Thoracic aorta (tissue), 2 donors: Measurements from ENCODE around the gene MTMR11. TPM values are rescaled to one million over a fixed set of nuclear protein-coding genes. Genes with fewer than 3 reads are reported as not detected.

Experiments
- ATAC-seq: fragments of 150-250 bp; one replicate; pipeline ENCODE4 v1.8.0; 2017; ENCODE audit warnings: low read depth; ENCODE audit not compliant: insufficient number of reproducible peaks, low FRiP score
- DNase-seq: peaks from one replicate; pipeline ENCODE4 v3.0.0-alpha.2; 2020; ENCODE audit warnings: low spot score
- H3K27ac ChIP-seq, 2 donors: fragments of 200-600 bp; sonication (generic); 1 replicate in 1 of 2; 2 replicates in 1 of 2; pipeline ENCODE4 v1.5.1; 2016; ENCODE audit warnings: mild to moderate bottlenecking in 2 of 2, moderate library complexity in 2 of 2
- H3K27me3 ChIP-seq: fragments of 200-600 bp; sonication (generic); replicated peaks from 2 replicates; pipeline ENCODE4 v1.6.0; 2016; ENCODE audit warnings: mild to moderate bottlenecking; ENCODE audit not compliant: insufficient read depth
- H3K36me3 ChIP-seq: fragments of 200-600 bp; sonication (generic); one replicate; pipeline ENCODE4 v1.5.1; 2016
- H3K4me1 ChIP-seq, 2 donors: fragments of 200-600 bp; sonication (generic); 1 replicate in 1 of 2; 2 replicates in 1 of 2; pipeline versions ENCODE4 v1.5.1 to v1.6.0; 2016; ENCODE audit warnings: low read depth in 2 of 2, mild to moderate bottlenecking in 1 of 2; ENCODE audit not compliant: control insufficient read depth in 1 of 2
- H3K4me3 ChIP-seq: fragments of 200-600 bp; sonication (generic); 2 replicates; pipeline ENCODE4 v1.5.1; 2016; ENCODE audit warnings: mild to moderate bottlenecking
- H3K9me3 ChIP-seq: fragments of 200-600 bp; sonication (generic); 2 replicates; pipeline ENCODE4 v1.5.1; 2016
- CTCF ChIP-seq: fragments of 200-600 bp; sonication (generic); IDR thresholded peaks from one replicate; pipeline ENCODE4 v1.5.1; 2019; ENCODE audit warnings: antibody characterized with exemption
- total RNA-seq, 2 donors: library from RNA; depleted of rRNA; stranded (reverse); fragments of >200 nt; gene quantifications; one replicate each; pipeline versions ENCODE4 v1.1.0 to v1.2.3, GENCODE V29; 2016

The MTMR11 gene
- total RNA-seq, 2 donors from 2014 or later = 50.8 to 53.7 TPM

- H3K36me3 ChIP-seq = no peaks in the 10 kb centered on the region
- ATAC-seq (peak; percentile 87), DNase-seq (peak; percentile 75)
- no peaks in the 10 kb centered on the region for H3K27me3 ChIP-seq
- peaks cover 5 to 10% of the 10 kb centered on the region in 2 donors for H3K4me1 ChIP-seq
- peak within 1 kb of the TSS; percentile 84 to 89 for H3K27ac ChIP-seq
- TF ChIP-seq CTCF = no peak
- H3K4me3 ChIP-seq = peak within 1 kb of the TSS; percentile 75
- H3K9me3 ChIP-seq = no peaks in the 10 kb centered on the region
Observed at GRCh38 chr1:149899460-149900284, 37.0 kb downstream of the MTMR11 start, which contains the start of gene BOLA1. Gene BOLA1, plus strand, starts transcription at chr1:149899568. Its CDS starts 492 bp downstream, at chr1:149900060.

- Histone ChIP-seq H3K27me3 (no peaks in the 10 kb centered on the region), H3K4me1 (peaks cover 5 to 10% of the 10 kb centered on the region in 2 donors), H3K4me3 (no peak overlapping the region), H3K36me3 (no peaks in the 10 kb centered on the region), H3K27ac (no peak overlapping the region), H3K9me3 (no peaks in the 10 kb centered on the region)
- no peak for DNase-seq
- TF ChIP-seq CTCF = no peak
- ATAC-seq = no peak
Observed at GRCh38 chr1:149896575-149896974, 40.1 kb downstream of the MTMR11 start.

DNA sequence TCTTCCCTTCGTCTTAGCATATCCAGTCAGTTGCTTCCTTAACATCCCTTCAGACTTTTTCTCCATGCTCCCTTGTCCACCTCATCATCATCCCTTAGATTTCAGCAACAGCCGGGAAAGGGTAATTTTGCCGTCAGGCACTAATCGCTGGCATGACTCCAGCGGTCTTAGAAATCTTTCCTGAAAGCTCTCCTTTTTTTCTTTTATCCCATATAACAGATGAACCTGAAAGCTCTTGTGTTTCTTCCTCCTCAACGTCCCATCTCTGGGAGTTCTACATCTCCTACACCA is 47.7 kb downstream of the MTMR11 start:
- Histone ChIP-seq H3K4me1 (peaks cover 6 to 12% of the 10 kb centered on the region in 2 donors), H3K27ac (peak overlapping the region; percentile 88 to 100), H3K4me3 (peak overlapping the region; percentile 76), H3K9me3 (no peaks in the 10 kb centered on the region), H3K36me3 (no peaks in the 10 kb centered on the region), H3K27me3 (no peaks in the 10 kb centered on the region)
- no peak for TF ChIP-seq CTCF
- DNase-seq = no peak
- ATAC-seq = no peak

DNA sequence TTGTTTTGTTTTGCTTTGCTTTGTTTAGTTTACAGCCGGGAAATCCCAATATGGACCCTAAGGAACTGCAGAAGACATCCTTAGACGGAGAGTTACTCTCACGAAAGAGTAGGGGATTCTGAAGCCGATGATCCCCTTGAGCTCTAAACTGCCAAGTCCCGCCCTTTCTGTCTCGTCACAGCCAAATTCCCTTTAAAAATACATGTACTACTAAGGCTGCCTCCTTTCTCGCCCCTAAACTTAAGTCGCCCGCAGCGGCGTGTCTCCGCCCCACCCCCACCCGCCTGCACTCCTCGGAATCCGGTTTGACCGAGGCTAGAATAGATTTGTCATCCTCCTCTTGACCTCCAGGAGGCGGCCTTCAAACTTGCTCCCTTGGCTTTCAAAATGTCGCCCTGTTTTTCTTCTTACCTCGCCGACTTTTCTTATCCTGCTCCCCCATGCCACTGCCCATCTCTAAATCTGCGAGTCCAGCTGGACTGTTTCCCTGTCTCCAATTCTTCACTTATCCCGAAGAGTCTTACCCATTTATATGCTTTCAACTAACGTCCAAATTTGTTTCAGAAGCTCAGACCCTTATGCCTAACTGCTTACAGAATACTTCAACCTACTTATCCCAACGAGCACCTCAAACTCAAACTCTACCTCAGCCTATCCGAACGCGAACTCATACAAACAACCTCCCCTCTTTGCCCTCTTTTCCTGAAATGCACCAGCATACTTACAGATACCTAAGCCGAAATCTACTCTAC is 48.3 kb downstream of the MTMR11 start:
- Histone ChIP-seq H3K27ac (peak overlapping the region; percentile 88 to 100), H3K9me3 (no peaks in the 10 kb centered on the region), H3K4me1 (peaks cover 6 to 17% of the 10 kb centered on the region in 2 donors), H3K27me3 (no peaks in the 10 kb centered on the region), H3K36me3 (no peaks in the 10 kb centered on the region), H3K4me3 (peak overlapping the region; percentile 76)
- DNase-seq (peak; percentile 58), ATAC-seq (peak; percentile 46)
- TF ChIP-seq CTCF = peak; percentile 60
